GM23338 (cell line): ENCODE data around the gene SACM1L. TPM values are rescaled to one million over a fixed set of nuclear protein-coding genes. Genes with fewer than 3 reads are reported as not detected.

ENCODE experiments used
- ATAC-seq: fragments of 200-7000 bp; cut with Tn5 transposase; 3 replicates; pipeline ENCODE4 v1.9.1; 2020
- DNase-seq: peaks from one replicate; pipeline ENCODE4 v3.0.0-alpha.2; 2015; ENCODE audit warnings: low spot score
- H2AFZ ChIP-seq: fragments of 200-600 bp; sonication (generic); 2 replicates; pipeline ENCODE4 v1.8.0; 2016; ENCODE audit warnings: antibody characterized with exemption, mild to moderate bottlenecking, moderate library complexity
- H3F3A ChIP-seq: fragments of 200-600 bp; sonication (generic); replicated peaks from 2 replicates; pipeline ENCODE4 v1.8.0; 2017; ENCODE audit warnings: antibody characterized with exemption, mixed run types, low read depth
- H3K27ac ChIP-seq: fragments of 200-600 bp; sonication (generic); 2 replicates; pipeline ENCODE4 v1.6.1; 2016; ENCODE audit warnings: low read depth
- H3K27me3 ChIP-seq: fragments of 200-600 bp; sonication (generic); 2 replicates; pipeline ENCODE4 v1.8.0; 2016; ENCODE audit warnings: mild to moderate bottlenecking, mixed run types, moderate library complexity; ENCODE audit not compliant: insufficient read depth
- H3K36me3 ChIP-seq: fragments of 200-600 bp; sonication (generic); 2 replicates; pipeline ENCODE4 v1.8.0; 2016; ENCODE audit warnings: mild to moderate bottlenecking; ENCODE audit not compliant: insufficient read depth
- H3K4me1 ChIP-seq: fragments of 200-600 bp; sonication (generic); 2 replicates; pipeline ENCODE4 v1.8.0; 2016; ENCODE audit warnings: mild to moderate bottlenecking, moderate library complexity; ENCODE audit not compliant: insufficient read depth
- H3K4me2 ChIP-seq: fragments of 200-600 bp; sonication (generic); 2 replicates; pipeline ENCODE4 v1.7.1; 2017; ENCODE audit warnings: mixed run types
- H3K4me3 ChIP-seq: fragments of 200-600 bp; sonication (generic); 2 replicates; pipeline ENCODE4 v1.6.1; 2016; ENCODE audit warnings: mixed run types
- H3K79me2 ChIP-seq: fragments of 200-600 bp; sonication (generic); replicated peaks from 2 replicates; pipeline ENCODE4 v1.8.0; 2017; ENCODE audit warnings: mild to moderate bottlenecking; ENCODE audit not compliant: insufficient read depth
- H3K9me2 ChIP-seq: fragments of 200-600 bp; sonication (generic); 2 replicates; pipeline ENCODE4 v1.8.0; 2017; ENCODE audit not compliant: insufficient read depth
- H4K20me1 ChIP-seq: fragments of 200-600 bp; sonication (generic); replicated peaks from 2 replicates; pipeline ENCODE4 v1.8.0; 2017; ENCODE audit warnings: mild to moderate bottlenecking; ENCODE audit not compliant: insufficient read depth
- H3K27ac Mint-ChIP-seq: 2 replicates; pipeline ENCODE4 v1.8.0; 2020; ENCODE audit warnings: inconsistent platforms, mild to moderate bottlenecking, moderate library complexity, mixed read lengths
- H3K27me3 Mint-ChIP-seq: 3 replicates; pipeline ENCODE4 v1.8.0; 2022; ENCODE audit warnings: low read depth, mild to moderate bottlenecking, moderate library complexity, mixed read lengths, inconsistent platforms; ENCODE audit not compliant: insufficient read depth, poor library complexity
- H3K36me3 Mint-ChIP-seq: 3 replicates; pipeline ENCODE4 v1.8.0; 2021; ENCODE audit warnings: low read depth, mild to moderate bottlenecking, inconsistent platforms, moderate library complexity, mixed read lengths
- H3K4me1 Mint-ChIP-seq: 3 replicates; pipeline ENCODE4 v1.8.0; 2020; ENCODE audit warnings: mild to moderate bottlenecking, inconsistent platforms, mixed read lengths
- H3K4me3 Mint-ChIP-seq: 3 replicates; pipeline ENCODE4 v1.8.0; 2021; ENCODE audit warnings: moderate library complexity, mild to moderate bottlenecking, inconsistent platforms, mixed read lengths
- H3K9me3 Mint-ChIP-seq: 3 replicates; pipeline ENCODE4 v1.8.0; 2020; ENCODE audit warnings: moderate library complexity, mild to moderate bottlenecking, inconsistent platforms, mixed read lengths
- CREB1 ChIP-seq: fragments of 250-450 bp; sonication (Bioruptor Pico); IDR thresholded peaks from 2 replicates; pipeline ENCODE4 v1.5.0; 2020; ENCODE audit warnings: low read depth, mild to moderate bottlenecking, moderate library complexity
- EZH2 ChIP-seq: fragments of 200-600 bp; sonication (generic); IDR thresholded peaks from one replicate; pipeline ENCODE4 v1.8.0; 2017; ENCODE audit warnings: antibody characterized with exemption, mild to moderate bottlenecking, low read depth; ENCODE audit not compliant: unreplicated experiment
- EZH2phosphoT487 ChIP-seq: fragments of 200-600 bp; sonication (generic); IDR thresholded peaks from one replicate; pipeline ENCODE4 v1.8.1; 2018; ENCODE audit warnings: antibody characterized with exemption; ENCODE audit not compliant: unreplicated experiment
- JUNB ChIP-seq: IDR thresholded peaks from one replicate; pipeline ENCODE4 v1.6.1; 2016; ENCODE audit warnings: antibody characterized with exemption; ENCODE audit not compliant: unreplicated experiment
- NANOG ChIP-seq: IDR thresholded peaks from 2 replicates; pipeline ENCODE4 v1.6.1; 2016; ENCODE audit warnings: antibody characterized with exemption, borderline replicate concordance
- POLR2AphosphoS5 ChIP-seq: IDR thresholded peaks from 2 replicates; pipeline ENCODE4 v1.6.1; 2016; ENCODE audit warnings: antibody characterized with exemption, low read depth
- REST ChIP-seq: IDR thresholded peaks from one replicate; pipeline ENCODE4 v1.6.1; 2018; ENCODE audit warnings: antibody characterized with exemption; ENCODE audit not compliant: unreplicated experiment
- STAT1 ChIP-seq: IDR thresholded peaks from one replicate; pipeline ENCODE4 v1.6.1; 2016; ENCODE audit warnings: antibody characterized with exemption; ENCODE audit not compliant: unreplicated experiment
- ZNF114 ChIP-seq: fragments of 250-450 bp; sonication (Bioruptor Pico); IDR thresholded peaks from 2 replicates; pipeline ENCODE4 v1.5.0; 2020; ENCODE audit warnings: mild to moderate bottlenecking, moderate library complexity
- ZNF331 ChIP-seq: fragments of 250-450 bp; sonication (Bioruptor Pico); IDR thresholded peaks from 2 replicates; pipeline ENCODE4 v1.5.0; 2020; ENCODE audit warnings: low read depth, mild to moderate bottlenecking, moderate library complexity
- ZNF462 ChIP-seq: fragments of 250-450 bp; sonication (Bioruptor Pico); IDR thresholded peaks from 2 replicates; pipeline ENCODE4 v1.5.0; 2020; ENCODE audit warnings: mild to moderate bottlenecking, moderate library complexity
- polyA plus RNA-seq: library from polyadenylated mRNA; unstranded; fragments of >200 nt; fragmentation: Nextera tagmentation; extraction: Ambion mirVana; gene quantifications from 2 replicates; pipeline ENCODE4 v1.2.1, GENCODE V29; 2016
- total RNA-seq: library from RNA; depleted of rRNA; stranded (reverse); fragments of >200 nt; shearing (Covaris generic); gene quantifications from 2 replicates; pipeline ENCODE4 v1.2.3, GENCODE V29; 2014
- TF ChIP-seq, protein P1 (sequence below): IDR thresholded peaks from 2 replicates; pipeline ENCODE4 v1.6.1; 2016; ENCODE audit warnings: antibody characterized with exemption
- TF ChIP-seq, protein P2 (sequence below), 2 experiments: fragments of 200-600 bp in 1 of 2; sonication (generic) in 1 of 2; conservative IDR thresholded peaks; 2 replicates each; pipeline versions ENCODE4 v1.5.1 to v1.6.1; 2016 to 2017; ENCODE audit warnings: antibody characterized with exemption in 2 of 2, low read depth in 2 of 2, mild to moderate bottlenecking in 2 of 2, moderate library complexity in 1 of 2

The SACM1L gene
- total and polyA plus RNA-seq, 2 experiments from 2014 or later, result 43.5 to 97.8 TPM

- H3K4me3 Mint-ChIP-seq, result no peak overlapping the region
- TF ChIP-seq, protein P1, sequence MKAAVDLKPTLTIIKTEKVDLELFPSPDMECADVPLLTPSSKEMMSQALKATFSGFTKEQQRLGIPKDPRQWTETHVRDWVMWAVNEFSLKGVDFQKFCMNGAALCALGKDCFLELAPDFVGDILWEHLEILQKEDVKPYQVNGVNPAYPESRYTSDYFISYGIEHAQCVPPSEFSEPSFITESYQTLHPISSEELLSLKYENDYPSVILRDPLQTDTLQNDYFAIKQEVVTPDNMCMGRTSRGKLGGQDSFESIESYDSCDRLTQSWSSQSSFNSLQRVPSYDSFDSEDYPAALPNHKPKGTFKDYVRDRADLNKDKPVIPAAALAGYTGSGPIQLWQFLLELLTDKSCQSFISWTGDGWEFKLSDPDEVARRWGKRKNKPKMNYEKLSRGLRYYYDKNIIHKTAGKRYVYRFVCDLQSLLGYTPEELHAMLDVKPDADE, result no peak
- TF ChIP-seq REST, result no peak
- TF ChIP-seq NANOG, result no peak
- TF ChIP-seq EZH2, result no peak
- no peak for TF ChIP-seq ZNF114 (CRISPR knock-in tag)
- no peak for TF ChIP-seq STAT1
- no peak for TF ChIP-seq ZNF331
- no peak for TF ChIP-seq JUNB
- no peak for TF ChIP-seq ZNF462 (CRISPR knock-in tag)
- TF ChIP-seq, protein P2, sequence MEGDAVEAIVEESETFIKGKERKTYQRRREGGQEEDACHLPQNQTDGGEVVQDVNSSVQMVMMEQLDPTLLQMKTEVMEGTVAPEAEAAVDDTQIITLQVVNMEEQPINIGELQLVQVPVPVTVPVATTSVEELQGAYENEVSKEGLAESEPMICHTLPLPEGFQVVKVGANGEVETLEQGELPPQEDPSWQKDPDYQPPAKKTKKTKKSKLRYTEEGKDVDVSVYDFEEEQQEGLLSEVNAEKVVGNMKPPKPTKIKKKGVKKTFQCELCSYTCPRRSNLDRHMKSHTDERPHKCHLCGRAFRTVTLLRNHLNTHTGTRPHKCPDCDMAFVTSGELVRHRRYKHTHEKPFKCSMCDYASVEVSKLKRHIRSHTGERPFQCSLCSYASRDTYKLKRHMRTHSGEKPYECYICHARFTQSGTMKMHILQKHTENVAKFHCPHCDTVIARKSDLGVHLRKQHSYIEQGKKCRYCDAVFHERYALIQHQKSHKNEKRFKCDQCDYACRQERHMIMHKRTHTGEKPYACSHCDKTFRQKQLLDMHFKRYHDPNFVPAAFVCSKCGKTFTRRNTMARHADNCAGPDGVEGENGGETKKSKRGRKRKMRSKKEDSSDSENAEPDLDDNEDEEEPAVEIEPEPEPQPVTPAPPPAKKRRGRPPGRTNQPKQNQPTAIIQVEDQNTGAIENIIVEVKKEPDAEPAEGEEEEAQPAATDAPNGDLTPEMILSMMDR (conservative IDR thresholded peaks at IDR 0.05; ENCODE audit: low read depth in 2 of 2), result no peak
- no peak for TF ChIP-seq POLR2AphosphoS5
- no peak for TF ChIP-seq CREB1 (CRISPR knock-in tag)
- no peak for TF ChIP-seq EZH2phosphoT487
- H3K36me3 ChIP-seq, result peaks cover 5% of the 10 kb centered on the region; the same call in 1 of the 2 replicates
- peaks cover 52% of the 10 kb centered on the region for H3K79me2 ChIP-seq
- no peak overlapping the region for H3K4me3 ChIP-seq
- H3K27ac ChIP-seq, result 0 out of 2 replicates have a peak overlapping the region, but pooled peaks have one; percentile 55
- 0 out of 2 replicates have a peak, but pooled peaks cover 6% of the 10 kb centered on the region for H3K9me2 ChIP-seq
- DNase-seq (no peak), ATAC-seq (no peak)
- H2AFZ ChIP-seq, result no peak overlapping the region
- no peaks in the 10 kb centered on the region; the same call in none of the 2 replicates for H4K20me1 ChIP-seq
- no peaks in the 10 kb centered on the region for H3K27me3 ChIP-seq
- H3K4me1 ChIP-seq, result peaks cover 46% of the 10 kb centered on the region
- peaks cover 25% of the 10 kb centered on the region for H3K36me3 Mint-ChIP-seq
- H3K27me3 Mint-ChIP-seq, result peaks cover 16% of the 10 kb centered on the region
- H3K4me1 Mint-ChIP-seq, result peaks cover 57% of the 10 kb centered on the region
- no peaks in the 10 kb centered on the region for H3K9me3 Mint-ChIP-seq
- H3K4me2 ChIP-seq, result no peak overlapping the region
- H3K27ac Mint-ChIP-seq, result peak overlapping the region; percentile 61
- H3F3A ChIP-seq, result peaks cover 3% of the 10 kb centered on the region; the same call in 1 of the 2 replicates
These were observed 49.1 kb upstream of the SACM1L start for GRCh38 chr3:45640091-45640507.
